Measurements from ENCODE around the gene ENKUR. TPM values are rescaled to one million over a fixed set of nuclear protein-coding genes. Genes with fewer than 3 reads are reported as not detected.

ENKUR gene
- not detected for total RNA-seq

- Mint-ChIP-seq H3K27ac (peak within 1 kb of the TSS; percentile 99), H3K4me1 (ENCODE audit: low read depth) (peaks cover 24% of the 10 kb centered on the region), H3K9me3 (peaks cover 2 to 7% of the 10 kb centered on the region in 2 donors), H3K27me3 (ENCODE audit: low read depth) (no peaks in the 10 kb centered on the region), H3K4me3 (peak within 1 kb of the TSS; percentile 82 to 95), H3K36me3 (ENCODE audit: insufficient read depth in 2 of 2) (peaks cover 0 to 9% of the 10 kb centered on the region in 2 donors)
- ATAC-seq (replicated peaks in 1 of 2) (peak; percentile 59 to 61), DNase-seq (peak; percentile 87 to 92)
Observed at GRCh38 chr10:25015828-25016375, at the start of gene ENKUR. TSS of gene ENKUR (minus strand) at chr10:25016158. CDS start at chr10:25015936, 222 bp downstream.

- Mint-ChIP-seq H3K27ac (no peak overlapping the region), H3K9me3 (peaks cover 0 to 2% of the 10 kb centered on the region in 2 donors), H3K36me3 (ENCODE audit: insufficient read depth in 2 of 2) (peaks cover 0 to 3% of the 10 kb centered on the region in 2 donors), H3K27me3 (ENCODE audit: low read depth) (peaks cover 6% of the 10 kb centered on the region), H3K4me3 (peak overlapping the region in 1 of 2 donors; percentile 17), H3K4me1 (ENCODE audit: low read depth) (peaks cover 31% of the 10 kb centered on the region)
- ATAC-seq (replicated peaks in 1 of 2) (no peak), DNase-seq (no peak)
Observed at GRCh38 chr10:25064401-25064800, 48.4 kb upstream of the ENKUR start.

GRCh38 chr10:25063644-25064043 is 47.7 kb upstream of the ENKUR start:
- Mint-ChIP-seq H3K4me3 (peak overlapping the region; percentile 31 to 36), H3K36me3 (ENCODE audit: insufficient read depth in 2 of 2) (peaks cover 0 to 3% of the 10 kb centered on the region in 2 donors), H3K4me1 (ENCODE audit: low read depth) (peaks cover 31% of the 10 kb centered on the region), H3K27me3 (ENCODE audit: low read depth) (peaks cover 6% of the 10 kb centered on the region), H3K27ac (peak overlapping the region; percentile 1), H3K9me3 (peaks cover 0 to 2% of the 10 kb centered on the region in 2 donors)
- DNase-seq: no peak
- no peak for ATAC-seq (replicated peaks in 1 of 2)

GRCh38 chr10:25063157-25063556 is 47.2 kb upstream of the ENKUR start:
- Mint-ChIP-seq H3K27ac (peak overlapping the region; percentile 1), H3K27me3 (ENCODE audit: low read depth) (peaks cover 6% of the 10 kb centered on the region), H3K9me3 (peaks cover 0 to 2% of the 10 kb centered on the region in 2 donors), H3K36me3 (ENCODE audit: insufficient read depth in 2 of 2) (peaks cover 0 to 3% of the 10 kb centered on the region in 2 donors), H3K4me1 (ENCODE audit: low read depth) (peaks cover 31% of the 10 kb centered on the region), H3K4me3 (peak overlapping the region; percentile 31 to 36)
- DNase-seq (no peak), ATAC-seq (replicated peaks in 1 of 2) (no peak)

- no peak for DNase-seq
- ATAC-seq (replicated peaks in 1 of 2): peak in 1 of 2 donors; percentile 28
- peak overlapping the region; percentile 66 for H3K27ac Mint-ChIP-seq
- H3K4me1 Mint-ChIP-seq (ENCODE audit: low read depth): peaks cover 31% of the 10 kb centered on the region
- peaks cover 6% of the 10 kb centered on the region for H3K27me3 Mint-ChIP-seq (ENCODE audit: low read depth)
- peaks cover 0 to 2% of the 10 kb centered on the region in 2 donors for H3K9me3 Mint-ChIP-seq
- peaks cover 0 to 3% of the 10 kb centered on the region in 2 donors for H3K36me3 Mint-ChIP-seq (ENCODE audit: insufficient read depth in 2 of 2)
- peak overlapping the region; percentile 41 to 45 for H3K4me3 Mint-ChIP-seq
Observed at GRCh38 chr10:25061711-25062449, 45.9 kb upstream of the ENKUR start.

DNA sequence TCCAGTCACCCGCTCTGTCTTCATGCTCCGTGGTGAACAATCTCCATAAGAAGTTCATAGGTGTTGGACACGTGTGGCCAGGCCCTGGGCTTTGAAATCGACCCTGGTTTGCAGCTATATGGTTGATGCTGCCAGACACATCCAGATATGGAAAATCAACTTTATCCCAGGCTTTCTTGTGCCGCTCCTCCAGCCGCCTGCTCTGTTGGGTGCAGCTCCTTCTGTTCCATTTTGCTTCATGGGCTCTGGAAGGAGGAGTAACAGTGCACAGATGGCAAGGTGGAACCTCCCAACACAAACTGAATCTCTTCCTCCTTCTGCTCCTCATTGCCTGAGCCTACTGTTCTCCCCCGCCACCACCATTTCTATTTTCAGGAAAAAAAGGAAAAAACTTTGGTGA is 45.2 kb upstream of the ENKUR start:
- peaks cover 10% of the 10 kb centered on the region for H3K27me3 Mint-ChIP-seq (ENCODE audit: low read depth)
- no peak overlapping the region for H3K4me3 Mint-ChIP-seq
- no peak overlapping the region for H3K27ac Mint-ChIP-seq
- peaks cover 0 to 2% of the 10 kb centered on the region in 2 donors for H3K9me3 Mint-ChIP-seq
- peaks cover 0 to 3% of the 10 kb centered on the region in 2 donors for H3K36me3 Mint-ChIP-seq (ENCODE audit: insufficient read depth in 2 of 2)
- H3K4me1 Mint-ChIP-seq (ENCODE audit: low read depth): peaks cover 31% of the 10 kb centered on the region
- DNase-seq (no peak), ATAC-seq (replicated peaks in 1 of 2) (no peak)

GRCh38 chr10:25059990-25060389 is 44.0 kb upstream of the ENKUR start:
- Mint-ChIP-seq H3K27ac (no peak overlapping the region), H3K4me3 (no peak overlapping the region), H3K4me1 (ENCODE audit: low read depth) (peaks cover 27% of the 10 kb centered on the region), H3K27me3 (ENCODE audit: low read depth) (peaks cover 13% of the 10 kb centered on the region), H3K36me3 (ENCODE audit: insufficient read depth in 2 of 2) (peaks cover 0 to 2% of the 10 kb centered on the region in 2 donors), H3K9me3 (no peaks in the 10 kb centered on the region)
- no peak for ATAC-seq (replicated peaks in 1 of 2)
- DNase-seq: no peak

GRCh38 chr10:25057886-25058285 is 41.9 kb upstream of the ENKUR start:
- H3K4me3 Mint-ChIP-seq: no peak overlapping the region
- peaks cover 9% of the 10 kb centered on the region for H3K4me1 Mint-ChIP-seq (ENCODE audit: low read depth)
- no peaks in the 10 kb centered on the region for H3K36me3 Mint-ChIP-seq (ENCODE audit: insufficient read depth in 2 of 2)
- no peak overlapping the region for H3K27ac Mint-ChIP-seq
- DNase-seq (no peak), ATAC-seq (replicated peaks in 1 of 2) (no peak)
- no peaks in the 10 kb centered on the region for H3K9me3 Mint-ChIP-seq
- H3K27me3 Mint-ChIP-seq (ENCODE audit: low read depth): peaks cover 13% of the 10 kb centered on the region

- H3K4me1 Mint-ChIP-seq (ENCODE audit: low read depth): no peaks in the 10 kb centered on the region
- ATAC-seq (replicated peaks in 1 of 2) (no peak), DNase-seq (no peak)
- H3K9me3 Mint-ChIP-seq: no peaks in the 10 kb centered on the region
- H3K4me3 Mint-ChIP-seq: no peak overlapping the region
- H3K27ac Mint-ChIP-seq: no peak overlapping the region
- H3K36me3 Mint-ChIP-seq (ENCODE audit: insufficient read depth in 2 of 2): no peaks in the 10 kb centered on the region
- H3K27me3 Mint-ChIP-seq (ENCODE audit: low read depth): peaks cover 12% of the 10 kb centered on the region
Observed at GRCh38 chr10:25056726-25057125, 40.8 kb upstream of the ENKUR start.

GRCh38 chr10:25052012-25052411 is 36.1 kb upstream of the ENKUR start:
- H3K4me1 Mint-ChIP-seq (ENCODE audit: low read depth): no peaks in the 10 kb centered on the region
- peaks cover 0 to 2% of the 10 kb centered on the region in 2 donors for H3K9me3 Mint-ChIP-seq
- no peak overlapping the region for H3K27ac Mint-ChIP-seq
- peaks cover 0 to 2% of the 10 kb centered on the region in 2 donors for H3K36me3 Mint-ChIP-seq (ENCODE audit: insufficient read depth in 2 of 2)
- DNase-seq (no peak), ATAC-seq (replicated peaks in 1 of 2) (no peak)
- no peak overlapping the region for H3K4me3 Mint-ChIP-seq
- peaks cover 39% of the 10 kb centered on the region for H3K27me3 Mint-ChIP-seq (ENCODE audit: low read depth)

DNA sequence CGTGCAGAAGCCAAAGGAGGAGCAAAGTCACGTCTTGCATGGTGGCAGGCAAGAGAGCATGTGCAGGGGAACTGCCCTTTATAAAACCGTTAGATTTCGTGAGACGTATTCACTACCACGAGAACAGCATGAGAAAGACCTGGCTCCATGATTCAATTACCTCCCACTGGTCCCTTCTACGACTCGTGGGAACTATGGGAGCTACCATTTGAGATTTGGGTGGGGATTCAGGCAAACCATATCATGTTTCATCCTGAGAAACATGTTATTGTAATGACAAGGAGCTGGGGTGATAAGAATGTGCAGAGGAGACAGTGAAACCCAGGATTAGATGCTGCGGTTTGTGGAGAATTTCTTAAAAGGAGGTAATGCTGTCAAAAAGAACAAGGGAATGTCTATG is 34.4 kb upstream of the ENKUR start:
- Mint-ChIP-seq H3K4me1 (ENCODE audit: low read depth) (no peaks in the 10 kb centered on the region), H3K9me3 (peaks cover 0 to 2% of the 10 kb centered on the region in 2 donors), H3K4me3 (no peak overlapping the region), H3K27me3 (ENCODE audit: low read depth) (peaks cover 34% of the 10 kb centered on the region), H3K36me3 (ENCODE audit: insufficient read depth in 2 of 2) (peaks cover 0 to 2% of the 10 kb centered on the region in 2 donors), H3K27ac (no peak overlapping the region)
- DNase-seq: no peak
- no peak for ATAC-seq (replicated peaks in 1 of 2)

DNA sequence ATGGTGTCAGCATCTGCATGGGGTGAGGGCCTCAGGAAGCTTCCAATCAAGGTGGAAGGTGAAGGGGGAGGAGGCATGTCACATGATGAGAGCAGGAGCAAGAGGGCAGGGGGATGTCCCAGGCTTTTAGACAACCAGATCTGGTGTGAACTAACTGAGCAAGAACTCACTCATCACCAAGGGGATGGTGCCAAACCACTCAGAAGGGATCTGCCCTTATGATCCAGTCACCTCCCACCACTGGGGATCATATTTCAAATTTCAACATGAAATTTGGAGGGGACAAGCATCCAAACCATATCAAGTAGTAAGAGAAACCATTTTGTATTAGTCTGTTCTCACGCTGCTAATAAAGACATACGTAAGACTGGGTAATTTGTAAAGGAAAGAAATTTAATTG is 34.0 kb upstream of the ENKUR start:
- H3K9me3 Mint-ChIP-seq: peaks cover 0 to 2% of the 10 kb centered on the region in 2 donors

GRCh38 chr10:25048450-25048849 is 32.5 kb upstream of the ENKUR start:
- H3K4me1 Mint-ChIP-seq (ENCODE audit: low read depth): no peaks in the 10 kb centered on the region
- H3K27me3 Mint-ChIP-seq (ENCODE audit: low read depth): peaks cover 50% of the 10 kb centered on the region
- peaks cover 0 to 2% of the 10 kb centered on the region in 2 donors for H3K36me3 Mint-ChIP-seq (ENCODE audit: insufficient read depth in 2 of 2)
- ATAC-seq (replicated peaks in 1 of 2) (no peak), DNase-seq (no peak)
- H3K9me3 Mint-ChIP-seq: peaks cover 0 to 2% of the 10 kb centered on the region in 2 donors
- no peak overlapping the region for H3K4me3 Mint-ChIP-seq
- H3K27ac Mint-ChIP-seq: no peak overlapping the region

More for the DNA sequence above, 34.0 kb upstream of the ENKUR start:
- Mint-ChIP-seq H3K27me3 (ENCODE audit: low read depth) (peaks cover 35% of the 10 kb centered on the region), H3K4me3 (no peak overlapping the region), H3K36me3 (ENCODE audit: insufficient read depth in 2 of 2) (peaks cover 0 to 2% of the 10 kb centered on the region in 2 donors), H3K27ac (no peak overlapping the region), H3K4me1 (ENCODE audit: low read depth) (no peaks in the 10 kb centered on the region)
- ATAC-seq (replicated peaks in 1 of 2) (no peak), DNase-seq (no peak)
